HG03354 (cell line): ENCODE measurements around the gene PDGFD.

ENCODE experiments used
- ATAC-seq: cut with Tn5 transposase; IDR thresholded peaks from one replicate; pipeline ENCODE4 v1.9.1; 2021; ENCODE audit warnings: mild to moderate bottlenecking; ENCODE audit not compliant: unreplicated experiment, poor library complexity, severe bottlenecking

The PDGFD gene

GRCh38 chr11:103936059-103936458, 227.9 kb downstream of the PDGFD start:
- ATAC-seq, result peak; percentile 75

GRCh38 chr11:103935219-103935618, 228.7 kb downstream of the PDGFD start:
- ATAC-seq, result no peak

- ATAC-seq, result peak; percentile 93
Measured at GRCh38 chr11:103929170-103929903, 234.6 kb downstream of the PDGFD start.

- peak; percentile 20 for ATAC-seq
Measured at GRCh38 chr11:103928802-103929161, 235.2 kb downstream of the PDGFD start.

- no peak for ATAC-seq
Measured at GRCh38 chr11:103928040-103928801, 235.7 kb downstream of the PDGFD start.

GRCh38 chr11:103927535-103927934, 236.4 kb downstream of the PDGFD start:
- ATAC-seq, result peak; percentile 17

- ATAC-seq, result no peak
Measured at GRCh38 chr11:103926990-103927389, 237.0 kb downstream of the PDGFD start.

- no peak for ATAC-seq
Measured at GRCh38 chr11:103924166-103925013, 239.6 kb downstream of the PDGFD start.

GRCh38 chr11:103923451-103923931, 240.5 kb downstream of the PDGFD start:
- peak; percentile 22 for ATAC-seq

GRCh38 chr11:103920933-103921332, 243.0 kb downstream of the PDGFD start:
- ATAC-seq, result no peak

- peak; percentile 62 for ATAC-seq
Measured at GRCh38 chr11:103920449-103920848, 243.5 kb downstream of the PDGFD start.

GRCh38 chr11:103910721-103911120, 253.2 kb downstream of the PDGFD start:
- no peak for ATAC-seq

GRCh38 chr11:103907548-103908455, 256.1 kb downstream of the PDGFD start:
- no peak for ATAC-seq

GRCh38 chr11:103907136-103907535, 256.8 kb downstream of the PDGFD start:
- no peak for ATAC-seq

GRCh38 chr11:103906291-103906867, 257.6 kb downstream of the PDGFD start:
- no peak for ATAC-seq

GRCh38 chr11:103904324-103904667, 259.7 kb downstream of the PDGFD start:
- ATAC-seq, result peak; percentile 88

- peak; percentile 87 for ATAC-seq
Measured at GRCh38 chr11:103903621-103904323, 260.2 kb downstream of the PDGFD start.

- ATAC-seq, result no peak
Measured at GRCh38 chr11:103902994-103903393, 261.0 kb downstream of the PDGFD start.
